Hepatocyte (in vitro differentiated cells): ENCODE measurements around the gene MBTPS1.

Experiments
- CTCF ChIP-seq: fragments of 200-600 bp; sonication (generic); IDR thresholded peaks from 2 replicates; pipeline ENCODE4 v1.5.1; 2016; ENCODE audit warnings: antibody characterized with exemption, mild to moderate bottlenecking; ENCODE audit not compliant: poor library complexity
- EZH2 ChIP-seq: fragments of 200-600 bp; sonication (generic); IDR thresholded peaks from 2 replicates; pipeline ENCODE4 v1.6.1; 2016; ENCODE audit warnings: antibody characterized with exemption, mild to moderate bottlenecking, borderline replicate concordance

GRCh38 chr16:84040226-84040822 lies 76.4 kb downstream of the MBTPS1 start:
- TF ChIP-seq CTCF: no peak
- TF ChIP-seq EZH2: no peak
